Endothelial cell of umbilical vein (primary cell): ENCODE data around the gene BTG2.

Experiments used
- EZH2 ChIP-seq: IDR thresholded peaks from 2 replicates; pipeline ENCODE4 v1.6.1; 2012; ENCODE audit warnings: borderline replicate concordance, low read depth, mild to moderate bottlenecking, moderate library complexity, low read length, inconsistent platforms; ENCODE audit not compliant: severe bottlenecking
- MYC ChIP-seq: IDR thresholded peaks from one replicate; pipeline ENCODE4 v1.6.1; 2011; ENCODE audit warnings: mild to moderate bottlenecking, low read depth, low read length
- POLR2A ChIP-seq: IDR thresholded peaks from 2 replicates; pipeline ENCODE4 v1.6.1; 2012; ENCODE audit warnings: low read depth, mild to moderate bottlenecking, control low read depth, low read length
- TF ChIP-seq, protein P1 (sequence below), 2 donors: IDR thresholded peaks; 1 replicate in 1 of 2; 2 replicates in 1 of 2; pipeline ENCODE4 v1.5.1; 2011; ENCODE audit warnings: low read length in 2 of 2, mild to moderate bottlenecking in 2 of 2, moderate library complexity in 2 of 2, control low read depth in 1 of 2, inconsistent platforms in 1 of 2, low read depth in 1 of 2; ENCODE audit not compliant: insufficient read depth in 1 of 2; ENCODE audit errors: extremely low read depth in 1 of 2

DNA sequence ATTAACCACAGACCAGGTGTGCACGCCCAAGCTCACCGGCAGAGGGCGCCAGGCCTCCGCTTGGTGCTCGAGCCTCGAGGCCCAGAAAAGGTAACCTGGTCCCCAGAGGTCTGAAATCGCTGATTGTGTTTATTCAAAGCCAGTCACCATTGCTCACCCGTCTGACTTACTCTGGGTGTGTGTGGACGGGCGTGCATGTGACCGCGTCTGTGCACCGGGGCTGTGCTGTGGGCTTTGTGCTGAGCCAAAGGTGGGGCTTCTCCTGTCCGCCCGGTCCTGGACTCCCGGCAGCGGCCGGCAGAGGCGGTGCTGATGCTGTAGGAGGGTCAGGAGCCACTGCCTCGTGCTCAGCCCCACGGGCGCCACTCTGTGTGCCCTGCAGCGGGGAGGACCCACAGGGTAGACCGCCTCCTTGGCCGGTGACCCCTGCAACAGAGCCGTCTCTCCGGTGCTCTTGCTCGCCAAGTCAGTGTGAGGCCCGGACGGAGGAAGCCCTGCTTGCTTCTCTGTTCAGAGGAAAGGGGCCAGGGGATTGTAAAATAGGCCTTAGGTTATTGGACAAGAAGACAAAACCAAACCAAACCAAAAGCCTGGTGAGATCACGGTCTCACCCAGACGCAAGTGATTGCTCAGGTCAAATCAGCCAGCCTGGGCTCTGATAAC lies 32.0 kb upstream of the BTG2 start:
- TF ChIP-seq, protein P1, sequence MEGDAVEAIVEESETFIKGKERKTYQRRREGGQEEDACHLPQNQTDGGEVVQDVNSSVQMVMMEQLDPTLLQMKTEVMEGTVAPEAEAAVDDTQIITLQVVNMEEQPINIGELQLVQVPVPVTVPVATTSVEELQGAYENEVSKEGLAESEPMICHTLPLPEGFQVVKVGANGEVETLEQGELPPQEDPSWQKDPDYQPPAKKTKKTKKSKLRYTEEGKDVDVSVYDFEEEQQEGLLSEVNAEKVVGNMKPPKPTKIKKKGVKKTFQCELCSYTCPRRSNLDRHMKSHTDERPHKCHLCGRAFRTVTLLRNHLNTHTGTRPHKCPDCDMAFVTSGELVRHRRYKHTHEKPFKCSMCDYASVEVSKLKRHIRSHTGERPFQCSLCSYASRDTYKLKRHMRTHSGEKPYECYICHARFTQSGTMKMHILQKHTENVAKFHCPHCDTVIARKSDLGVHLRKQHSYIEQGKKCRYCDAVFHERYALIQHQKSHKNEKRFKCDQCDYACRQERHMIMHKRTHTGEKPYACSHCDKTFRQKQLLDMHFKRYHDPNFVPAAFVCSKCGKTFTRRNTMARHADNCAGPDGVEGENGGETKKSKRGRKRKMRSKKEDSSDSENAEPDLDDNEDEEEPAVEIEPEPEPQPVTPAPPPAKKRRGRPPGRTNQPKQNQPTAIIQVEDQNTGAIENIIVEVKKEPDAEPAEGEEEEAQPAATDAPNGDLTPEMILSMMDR (IDR thresholded peaks at IDR 0.05; ENCODE audit: extremely low read depth in 1 of 2, insufficient read depth in 1 of 2, low read depth in 1 of 2, low read length in 2 of 2): peak; percentile 96 to 97
- no peak for TF ChIP-seq POLR2A
- no peak for TF ChIP-seq EZH2
- TF ChIP-seq MYC: no peak
